Central memory CD4-positive, alpha-beta T cell (primary cell): ENCODE results near the gene ILRUN.
"Not testable (repeated sequence)": the region's sequence is repeated elsewhere in the genome, so short reads cannot be mapped to it uniquely, and the experiment has no call there.

ENCODE experiments used
- DNase-seq: peaks from one replicate; pipeline ENCODE4 v3.0.0; 2022

Gene ILRUN

GRCh38 chr6:34696189-34696738 lies 303 bp downstream of the ILRUN start:
- no peak for DNase-seq

- no peak for DNase-seq
Measured at GRCh38 chr6:34695729-34696188, 808 bp downstream of the ILRUN start.

- DNase-seq: no peak
Measured at GRCh38 chr6:34692280-34692679, 4.3 kb downstream of the ILRUN start.

- DNase-seq: no peak
Measured at GRCh38 chr6:34689742-34690141, 6.8 kb downstream of the ILRUN start.

- no peak for DNase-seq
Measured at GRCh38 chr6:34688956-34689355, 7.6 kb downstream of the ILRUN start.

- no peak for DNase-seq
Measured at GRCh38 chr6:34684919-34685318, 11.6 kb downstream of the ILRUN start.

GRCh38 chr6:34684364-34684763 lies 12.2 kb downstream of the ILRUN start:
- no peak for DNase-seq

- DNase-seq: no peak
Measured at GRCh38 chr6:34680802-34681515, 15.6 kb downstream of the ILRUN start.

- DNase-seq: not testable (repeated sequence)
Measured at GRCh38 chr6:34680313-34680712, 16.3 kb downstream of the ILRUN start.

GRCh38 chr6:34679552-34680253 lies 16.9 kb downstream of the ILRUN start:
- no peak for DNase-seq

GRCh38 chr6:34676140-34676539 lies 20.4 kb downstream of the ILRUN start:
- DNase-seq: no peak

- DNase-seq: not testable (repeated sequence)
Measured at GRCh38 chr6:34674930-34675329, 21.6 kb downstream of the ILRUN start.

- no peak for DNase-seq
Measured at GRCh38 chr6:34674268-34674639, 22.3 kb downstream of the ILRUN start.

- peak; percentile 10 for DNase-seq
Measured at GRCh38 chr6:34673064-34673463, 23.5 kb downstream of the ILRUN start.

GRCh38 chr6:34672657-34673043 lies 23.9 kb downstream of the ILRUN start:
- DNase-seq: peak; percentile 15

GRCh38 chr6:34671801-34672656 lies 24.5 kb downstream of the ILRUN start:
- DNase-seq: peak; percentile 82

- no peak for DNase-seq
Measured at GRCh38 chr6:34671367-34671766, 25.2 kb downstream of the ILRUN start.

- not testable (repeated sequence) for DNase-seq
Measured at GRCh38 chr6:34668799-34669198, 27.8 kb downstream of the ILRUN start.

- DNase-seq: no peak
Measured at GRCh38 chr6:34667481-34668238, 28.9 kb downstream of the ILRUN start.

GRCh38 chr6:34665019-34665418 lies 31.5 kb downstream of the ILRUN start:
- DNase-seq: no peak

GRCh38 chr6:34664256-34664971 lies 32.2 kb downstream of the ILRUN start:
- DNase-seq: no peak

GRCh38 chr6:34663831-34664255 lies 32.7 kb downstream of the ILRUN start:
- no peak for DNase-seq
